ENCODE measurements around the gene POLR3B.

GRCh38 chr12:106508966-106509365, 151.4 kb downstream of the POLR3B start:
- no peak for TF ChIP-seq CTCF (conservative IDR thresholded peaks at IDR 0.05)
- no peak for TF ChIP-seq ZFX (IDR thresholded peaks at IDR 0.05)

All from C4-2B (cell line).